Fibroblast of lung (primary cell): Measurements from ENCODE around the gene DLGAP3. TPM values are rescaled to one million over a fixed set of nuclear protein-coding genes. Genes with fewer than 3 reads are reported as not detected.

Experiments used
- DNase-seq, 2 donors: peaks; one replicate each; pipeline versions ENCODE4 v3.0.0 to v3.0.0-alpha.2; 2010; ENCODE audit warnings: low read depth in 2 of 2
- H2AFZ ChIP-seq: 2 replicates; pipeline ENCODE4 v1.5.1; 2012; ENCODE audit warnings: low read length, control low read depth, inconsistent platforms
- H3K27ac ChIP-seq: 2 replicates; pipeline ENCODE4 v1.5.1; 2011; ENCODE audit warnings: low read length, control low read depth; ENCODE audit not compliant: insufficient read depth
- H3K27me3 ChIP-seq: 2 replicates; pipeline ENCODE4 v1.5.1; 2011; ENCODE audit warnings: mild to moderate bottlenecking, low read length; ENCODE audit not compliant: control insufficient read depth, insufficient read depth
- H3K36me3 ChIP-seq: 2 replicates; pipeline ENCODE4 v1.5.1; 2011; ENCODE audit warnings: low read length; ENCODE audit not compliant: control insufficient read depth, insufficient read depth
- H3K4me1 ChIP-seq: 2 replicates; pipeline ENCODE4 v1.5.1; 2011; ENCODE audit warnings: low read length; ENCODE audit not compliant: control insufficient read depth, insufficient read depth; ENCODE audit errors: extremely low read depth
- H3K4me2 ChIP-seq: 2 replicates; pipeline ENCODE4 v1.5.1; 2011; ENCODE audit warnings: low read length, control low read depth; ENCODE audit not compliant: insufficient read depth; ENCODE audit errors: extremely low read depth
- H3K4me3 ChIP-seq, 4 experiments: fragments of 200-600 bp in 1 of 4; sonication (generic) in 1 of 4; replicated peaks in 1 of 4; 2 replicates each; pipeline ENCODE4 v1.5.1; 2011 to 2016; ENCODE audit warnings: low read length in 4 of 4, low read depth in 3 of 4, mild to moderate bottlenecking in 3 of 4, control low read depth in 2 of 4, inconsistent platforms in 1 of 4, mixed read lengths in 1 of 4; ENCODE audit not compliant: insufficient read depth in 1 of 4; ENCODE audit errors: control extremely low read depth in 1 of 4
- H3K79me2 ChIP-seq: 2 replicates; pipeline ENCODE4 v1.5.1; 2012; ENCODE audit warnings: mild to moderate bottlenecking, low read length, inconsistent platforms; ENCODE audit not compliant: control insufficient read depth, insufficient read depth
- H3K9ac ChIP-seq: 2 replicates; pipeline ENCODE4 v1.5.1; 2011; ENCODE audit warnings: mild to moderate bottlenecking, low read length, control low read depth; ENCODE audit not compliant: insufficient read depth
- H3K9me3 ChIP-seq: 2 replicates; pipeline ENCODE4 v1.5.1; 2012; ENCODE audit warnings: low read depth, low read length; ENCODE audit not compliant: control insufficient read depth, insufficient read depth
- H4K20me1 ChIP-seq: 2 replicates; pipeline ENCODE4 v1.5.1; 2011; ENCODE audit warnings: low read length; ENCODE audit not compliant: control insufficient read depth, insufficient read depth; ENCODE audit errors: extremely low read depth
- CTCF ChIP-seq, 2 donors: IDR thresholded peaks in 1 of 2; conservative IDR thresholded peaks in 1 of 2; 1 replicate in 1 of 2; 2 replicates in 1 of 2; pipeline ENCODE4 v1.5.1; 2011 to 2012; ENCODE audit warnings: low read length in 2 of 2, control low read depth in 1 of 2, inconsistent platforms in 1 of 2, low read depth in 1 of 2, mild to moderate bottlenecking in 1 of 2
- EZH2 ChIP-seq: IDR thresholded peaks from 2 replicates; pipeline ENCODE4 v1.5.1; 2012; ENCODE audit warnings: low read length, control low read depth, mild to moderate bottlenecking; ENCODE audit errors: missing control alignments
- polyA plus RNA-seq, 2 donors: library from polyadenylated mRNA; depleted of rRNA in 1 of 2; stranded (reverse) in 1 of 2; unstranded in 1 of 2; fragments of >200 nt; gene quantifications; 2 replicates each; pipeline ENCODE4 v1.2.1, GENCODE V29; 2011 to 2012; ENCODE audit warnings: missing spikeins in 1 of 2
- total RNA-seq: library from RNA; depleted of rRNA; stranded (reverse); fragments of >200 nt; gene quantifications from 2 replicates; pipeline ENCODE4 v1.2.1, GENCODE V29; 2014

The DLGAP3 gene
- total and polyA plus RNA-seq, 2 donors (not counting 1 experiment from before 2014, with no cell fraction given), result not detected

DNA sequence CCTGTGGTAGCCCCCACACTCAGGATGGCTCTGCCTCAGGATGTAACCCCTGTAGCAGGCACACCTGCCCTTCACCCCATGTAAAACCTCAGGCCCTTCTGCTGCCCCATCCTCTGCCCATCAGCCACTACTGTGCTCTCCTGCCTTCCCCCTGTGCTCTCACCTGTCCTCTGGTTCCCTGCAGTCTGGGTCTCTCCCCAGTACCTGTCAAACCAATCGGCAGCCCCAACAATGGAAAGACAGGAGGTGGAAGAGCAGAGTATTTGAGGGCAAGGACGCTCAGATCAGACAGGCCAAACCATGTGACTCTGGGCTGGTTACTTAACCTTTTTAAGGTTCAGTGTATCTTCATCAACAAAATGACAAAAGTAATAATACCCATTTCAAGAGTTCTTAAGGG is 100.8 kb downstream of the DLGAP3 start:
- Histone ChIP-seq H3K4me1 (no peaks in the 10 kb centered on the region), H3K4me3 (no peak overlapping the region), H3K79me2 (no peaks in the 10 kb centered on the region), H2AFZ (no peak overlapping the region), H3K9ac (no peak overlapping the region), H3K4me2 (no peak overlapping the region), H3K27me3 (no peaks in the 10 kb centered on the region), H3K27ac (no peak overlapping the region), H3K36me3 (no peaks in the 10 kb centered on the region), H4K20me1 (no peaks in the 10 kb centered on the region), H3K9me3 (no peaks in the 10 kb centered on the region)
- TF ChIP-seq CTCF (conservative IDR thresholded peaks at IDR 0.05 in 1 of 2, IDR thresholded peaks at IDR 0.05 in 1 of 2; ENCODE audit: low read depth in 1 of 2, low read length in 2 of 2) (no peak), EZH2 (no peak)
- no peak for DNase-seq

GRCh38 chr1:34827341-34827941 is 102.0 kb downstream of the DLGAP3 start:
- TF ChIP-seq EZH2, result no peak
- no peak for TF ChIP-seq CTCF (conservative IDR thresholded peaks at IDR 0.05 in 1 of 2, IDR thresholded peaks at IDR 0.05 in 1 of 2; ENCODE audit: low read depth in 1 of 2, low read length in 2 of 2)
- no peak overlapping the region for H3K27ac ChIP-seq

GRCh38 chr1:34825455-34826091 is 103.9 kb downstream of the DLGAP3 start:
- Histone ChIP-seq H3K4me1 (no peaks in the 10 kb centered on the region), H3K79me2 (no peaks in the 10 kb centered on the region), H4K20me1 (no peaks in the 10 kb centered on the region), H3K9ac (no peak overlapping the region), H3K9me3 (no peaks in the 10 kb centered on the region), H3K4me3 (no peak overlapping the region), H3K27ac (no peak overlapping the region), H3K4me2 (no peak overlapping the region), H3K36me3 (no peaks in the 10 kb centered on the region), H3K27me3 (no peaks in the 10 kb centered on the region), H2AFZ (no peak overlapping the region)
- DNase-seq, result no peak
- TF ChIP-seq EZH2, result no peak
- TF ChIP-seq CTCF (conservative IDR thresholded peaks at IDR 0.05 in 1 of 2, IDR thresholded peaks at IDR 0.05 in 1 of 2; ENCODE audit: low read depth in 1 of 2, low read length in 2 of 2), result no peak

More at GRCh38 chr1:34827341-34827941, 102.0 kb downstream of the DLGAP3 start:
- Histone ChIP-seq H2AFZ (no peak overlapping the region), H3K4me1 (no peaks in the 10 kb centered on the region), H3K36me3 (no peaks in the 10 kb centered on the region), H3K4me2 (no peak overlapping the region), H3K27me3 (no peaks in the 10 kb centered on the region), H3K9me3 (no peaks in the 10 kb centered on the region), H4K20me1 (no peaks in the 10 kb centered on the region), H3K9ac (no peak overlapping the region), H3K79me2 (no peaks in the 10 kb centered on the region), H3K4me3 (no peak overlapping the region)
- no peak for DNase-seq
